Measurements from ENCODE around the gene DCANP1. TPM values are rescaled to one million over a fixed set of nuclear protein-coding genes. Genes with fewer than 3 reads are reported as not detected.

Gene DCANP1
- total and polyA plus RNA-seq, 2 of the 13 experiments (the other 11 are each of a cell fraction or from before 2014, with no cell fraction given), result not detected

DNA sequence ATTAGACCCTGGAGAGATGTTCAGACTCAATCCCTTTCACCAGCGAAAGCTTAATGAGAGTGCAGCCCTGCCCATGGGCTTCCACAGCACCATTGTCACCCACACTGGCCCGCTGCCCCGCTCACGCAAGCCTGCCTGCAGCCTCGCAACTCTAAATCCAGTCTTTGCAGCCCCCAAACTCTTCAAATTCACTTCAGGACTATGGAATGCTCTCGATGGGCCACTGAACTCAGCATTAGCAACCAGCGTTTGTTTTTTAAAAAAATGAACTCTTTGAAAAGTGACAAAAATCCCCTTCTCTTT lies 17.1 kb downstream of the DCANP1 start:
- no peaks in the 10 kb centered on the region for H3K36me3 ChIP-seq (replicated peaks in 1 of 2; ENCODE audit: control insufficient read depth in 1 of 2, insufficient read depth in 2 of 2, low read length in 2 of 2)
- no peak overlapping the region for H3K4me3 ChIP-seq (replicated peaks in 1 of 3; ENCODE audit: insufficient read depth in 1 of 3, low read depth in 2 of 3, low read length in 3 of 3)
- H3K9me3 ChIP-seq (ENCODE audit: low read length), result peaks cover 6% of the 10 kb centered on the region; the same call in 1 of the 2 replicates
- 68% methylated on average over 7 of the region's 7 CpGs for WGBS (ENCODE audit: low lambda C conversion rate)
- ATAC-seq (no peak), DNase-seq (ENCODE audit: low spot score) (no peak), FAIRE-seq (no peak)
- peaks cover 37% of the 10 kb centered on the region for H3K4me1 ChIP-seq (ENCODE audit: insufficient read depth, low read length)
- no peak for TF ChIP-seq NFYB (CRISPR knock-in tag; IDR thresholded peaks at IDR 0.05)
- TF ChIP-seq, protein P1, sequence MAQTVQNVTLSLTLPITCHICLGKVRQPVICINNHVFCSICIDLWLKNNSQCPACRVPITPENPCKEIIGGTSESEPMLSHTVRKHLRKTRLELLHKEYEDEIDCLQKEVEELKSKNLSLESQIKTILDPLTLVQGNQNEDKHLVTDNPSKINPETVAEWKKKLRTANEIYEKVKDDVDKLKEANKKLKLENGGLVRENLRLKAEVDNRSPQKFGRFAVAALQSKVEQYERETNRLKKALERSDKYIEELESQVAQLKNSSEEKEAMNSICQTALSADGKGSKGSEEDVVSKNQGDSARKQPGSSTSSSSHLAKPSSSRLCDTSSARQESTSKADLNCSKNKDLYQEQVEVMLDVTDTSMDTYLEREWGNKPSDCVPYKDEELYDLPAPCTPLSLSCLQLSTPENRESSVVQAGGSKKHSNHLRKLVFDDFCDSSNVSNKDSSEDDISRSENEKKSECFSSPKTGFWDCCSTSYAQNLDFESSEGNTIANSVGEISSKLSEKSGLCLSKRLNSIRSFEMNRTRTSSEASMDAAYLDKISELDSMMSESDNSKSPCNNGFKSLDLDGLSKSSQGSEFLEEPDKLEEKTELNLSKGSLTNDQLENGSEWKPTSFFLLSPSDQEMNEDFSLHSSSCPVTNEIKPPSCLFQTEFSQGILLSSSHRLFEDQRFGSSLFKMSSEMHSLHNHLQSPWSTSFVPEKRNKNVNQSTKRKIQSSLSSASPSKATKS (CRISPR knock-in tag; IDR thresholded peaks at IDR 0.05), result no peak
- no peak for TF ChIP-seq SMC3 (IDR thresholded peaks at IDR 0.05; ENCODE audit: low read length)
- in situ Hi-C loops (cut with HindIII; ENCODE audit: extremely low pct_ligation_motif_present, low pct_unique_long_range_greater_than_20kb) (no loop called here), intact Hi-C loops (cut with micrococcal nuclease; ENCODE audit: unreplicated experiment) (loop anchor here (10.0 kb wide), 1 partner anchor 105 kb away; no protein-coding TSS in a partner anchor)
- H2AFZ ChIP-seq (ENCODE audit: low read length), result no peak overlapping the region
- H3K79me2 ChIP-seq (ENCODE audit: insufficient read depth, low read length), result no peaks in the 10 kb centered on the region
- ChIA-PET CTCF (ENCODE audit: low intra/inter-chr PET ratio, low total read pairs) (no interaction called here), POLR2A (no interaction called here)
- H3K9ac ChIP-seq (ENCODE audit: insufficient read depth, low read depth, low read length), result no peak overlapping the region
- H3K27ac ChIP-seq (ENCODE audit: extremely low read length, insufficient read depth, low read length), result no peak overlapping the region
- no peaks in the 10 kb centered on the region for H4K20me1 ChIP-seq (ENCODE audit: insufficient read depth, low read length)
- H3K4me2 ChIP-seq (ENCODE audit: low read depth, low read length), result 0 out of 2 replicates have a peak overlapping the region, but pooled peaks have one; percentile 3
- BruUV-seq (replicated peaks), result no TSS peak
- no peaks in the 10 kb centered on the region; a peak in 1 of 5 replicates for H3K27me3 ChIP-seq (ENCODE audit: control insufficient read depth in 1 of 2, insufficient read depth in 2 of 2, low read length in 2 of 2)

GRCh38 chr5:135429301-135430134 lies 17.6 kb downstream of the DCANP1 start:
- FAIRE-seq (no peak), DNase-seq (ENCODE audit: low spot score) (peak; percentile 31), ATAC-seq (peak; percentile 27; the same call in 2 of the 3 replicates)
- H3K36me3 ChIP-seq (replicated peaks in 1 of 2; ENCODE audit: control insufficient read depth in 1 of 2, insufficient read depth in 2 of 2, low read length in 2 of 2), result no peaks in the 10 kb centered on the region
- peaks cover 6% of the 10 kb centered on the region; the same call in 1 of the 2 replicates for H3K9me3 ChIP-seq (ENCODE audit: low read length)
- no peak for TF ChIP-seq RORA (CRISPR knock-in tag; IDR thresholded peaks at IDR 0.05)
- no peaks in the 10 kb centered on the region for H3K79me2 ChIP-seq (ENCODE audit: insufficient read depth, low read length)
- no peaks in the 10 kb centered on the region for H4K20me1 ChIP-seq (ENCODE audit: insufficient read depth, low read length)
- intact Hi-C loops (cut with micrococcal nuclease; ENCODE audit: unreplicated experiment), result loop anchor here (10.0 kb wide), 1 partner anchor 105 kb away; no protein-coding TSS in a partner anchor
- BruUV-seq (replicated peaks), result no TSS peak
- CTCF ChIA-PET (ENCODE audit: low intra/inter-chr PET ratio, low total read pairs), result no interaction called here
- H3K4me2 ChIP-seq (ENCODE audit: low read depth, low read length), result no peak overlapping the region
- in situ Hi-C loops (cut with HindIII; ENCODE audit: extremely low pct_ligation_motif_present, low pct_unique_long_range_greater_than_20kb), result no loop called here
- peaks cover 31% of the 10 kb centered on the region for H3K4me1 ChIP-seq (ENCODE audit: insufficient read depth, low read length)
- H3K9ac ChIP-seq (ENCODE audit: insufficient read depth, low read depth, low read length), result no peak overlapping the region
- POLR2A ChIA-PET, result no interaction called here
- WGBS (ENCODE audit: low lambda C conversion rate), result 29% methylated on average over 12 of the region's 12 CpGs
- H3K27ac ChIP-seq (ENCODE audit: extremely low read length, insufficient read depth, low read length), result no peak overlapping the region
- no peaks in the 10 kb centered on the region; a peak in 1 of 5 replicates for H3K27me3 ChIP-seq (ENCODE audit: control insufficient read depth in 1 of 2, insufficient read depth in 2 of 2, low read length in 2 of 2)
- H3K4me3 ChIP-seq (replicated peaks in 1 of 3; ENCODE audit: insufficient read depth in 1 of 3, low read depth in 2 of 3, low read length in 3 of 3), result no peak overlapping the region
- H2AFZ ChIP-seq (ENCODE audit: low read length), result no peak overlapping the region

All from HepG2 (cell line).